DMS79 (cell line): ENCODE data around the gene PIGZ.

Source experiments
- DNase-seq: peaks from one replicate; lab custom pipeline; 2025; lab: John Stamatoyannopoulos, UW

Gene PIGZ

GRCh38 chr3:196968233-196969133 is at the start of gene PIGZ:
TSS of gene PIGZ (minus strand) at chr3:196968833. CDS start at chr3:196952031, 16,802 bp downstream.
- no peak for DNase-seq

- no peak for DNase-seq
Observed at GRCh38 chr3:197017003-197017402, 48.4 kb upstream of the PIGZ start.

GRCh38 chr3:197015790-197016736 is 47.4 kb upstream of the PIGZ start:
- DNase-seq = no peak

- no peak for DNase-seq
Observed at GRCh38 chr3:197014942-197015575, 46.4 kb upstream of the PIGZ start.

- DNase-seq = no peak
Observed at GRCh38 chr3:197014024-197014423, 45.4 kb upstream of the PIGZ start.

- no peak for DNase-seq
Observed at GRCh38 chr3:197012540-197012883, 43.9 kb upstream of the PIGZ start.

- DNase-seq = no peak
Observed at GRCh38 chr3:197011780-197012539, 43.3 kb upstream of the PIGZ start.

GRCh38 chr3:197010556-197011351 is 42.1 kb upstream of the PIGZ start:
- DNase-seq = peak; percentile 43

GRCh38 chr3:197009532-197010019 is 40.9 kb upstream of the PIGZ start:
- no peak for DNase-seq

GRCh38 chr3:197008436-197009209 is 40.0 kb upstream of the PIGZ start:
- no peak for DNase-seq

GRCh38 chr3:197007953-197008352 is 39.3 kb upstream of the PIGZ start:
- no peak for DNase-seq

- DNase-seq = no peak
Observed at GRCh38 chr3:197007296-197007940, 38.8 kb upstream of the PIGZ start.

- DNase-seq = no peak
Observed at GRCh38 chr3:197006860-197007259, 38.2 kb upstream of the PIGZ start.

- DNase-seq = no peak
Observed at GRCh38 chr3:197006446-197006845, 37.8 kb upstream of the PIGZ start.

GRCh38 chr3:197003461-197004385 is 35.1 kb upstream of the PIGZ start:
- DNase-seq = peak; percentile 60

GRCh38 chr3:197002701-197003454 is 34.2 kb upstream of the PIGZ start:
- peak; percentile 66 for DNase-seq

GRCh38 chr3:197001972-197002700 is 33.5 kb upstream of the PIGZ start:
- no peak for DNase-seq
